ENCODE data around the gene METTL27. TPM values are rescaled to one million over a fixed set of nuclear protein-coding genes. Genes with fewer than 3 reads are reported as not detected.

Gene METTL27
- total and polyA plus RNA-seq, 9 of the 15 experiments (the other 6 are each of a cell fraction or from before 2014, with no cell fraction given), result 0.08 to 0.82 (median 0.33) TPM; not detected in 4

DNA sequence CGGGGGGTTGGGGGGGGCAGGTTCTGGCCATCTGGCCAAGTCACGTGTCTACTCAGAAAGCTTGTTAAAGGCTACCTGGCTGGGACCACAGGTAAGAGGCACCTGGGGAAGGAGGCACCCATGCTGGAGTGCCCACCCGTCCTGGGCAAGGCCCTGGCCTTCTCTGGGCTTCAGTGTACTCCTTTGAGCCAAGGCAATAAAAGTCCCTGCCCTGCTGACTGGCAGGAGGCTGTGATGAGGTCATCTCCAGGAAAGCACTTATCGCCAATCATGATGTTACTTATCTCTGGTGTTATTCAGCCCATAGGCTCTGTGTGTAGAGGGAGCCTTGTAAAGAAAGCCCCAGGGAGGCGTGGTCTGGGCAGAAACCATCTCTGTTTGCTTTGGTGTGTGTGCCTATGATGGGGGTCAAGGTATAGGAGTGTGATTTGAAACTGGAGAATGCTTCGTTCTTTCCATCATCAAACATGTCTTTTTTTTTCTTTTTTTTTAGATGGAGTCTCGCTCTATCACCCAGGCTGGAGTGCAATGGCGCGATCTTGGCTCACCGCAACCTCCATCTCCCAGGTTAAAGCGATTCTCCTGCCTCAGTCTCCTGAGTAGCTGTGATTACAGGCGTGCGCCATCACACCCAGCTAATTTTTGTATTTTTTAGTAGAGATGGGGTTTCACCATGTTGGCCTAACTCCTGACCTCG lies 14.1 kb downstream of the METTL27 start (continued):
- TF ChIP-seq, protein P1, sequence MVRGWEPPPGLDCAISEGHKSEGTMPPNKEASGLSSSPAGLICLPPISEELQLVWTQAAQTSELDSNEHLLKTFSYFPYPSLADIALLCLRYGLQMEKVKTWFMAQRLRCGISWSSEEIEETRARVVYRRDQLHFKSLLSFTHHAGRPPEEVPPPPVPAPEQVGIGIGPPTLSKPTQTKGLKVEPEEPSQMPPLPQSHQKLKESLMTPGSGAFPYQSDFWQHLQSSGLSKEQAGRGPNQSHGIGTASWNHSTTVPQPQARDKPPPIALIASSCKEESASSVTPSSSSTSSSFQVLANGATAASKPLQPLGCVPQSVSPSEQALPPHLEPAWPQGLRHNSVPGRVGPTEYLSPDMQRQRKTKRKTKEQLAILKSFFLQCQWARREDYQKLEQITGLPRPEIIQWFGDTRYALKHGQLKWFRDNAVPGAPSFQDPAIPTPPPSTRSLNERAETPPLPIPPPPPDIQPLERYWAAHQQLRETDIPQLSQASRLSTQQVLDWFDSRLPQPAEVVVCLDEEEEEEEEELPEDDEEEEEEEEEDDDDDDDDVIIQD (CRISPR knock-in tag; IDR thresholded peaks at IDR 0.05), result no peak
- no peak for TF ChIP-seq LARP7 (IDR thresholded peaks at IDR 0.05)
- no peak for TF ChIP-seq SIRT6 (IDR thresholded peaks at IDR 0.05; ENCODE audit: low read depth, low read length)
- TF ChIP-seq, protein P2, sequence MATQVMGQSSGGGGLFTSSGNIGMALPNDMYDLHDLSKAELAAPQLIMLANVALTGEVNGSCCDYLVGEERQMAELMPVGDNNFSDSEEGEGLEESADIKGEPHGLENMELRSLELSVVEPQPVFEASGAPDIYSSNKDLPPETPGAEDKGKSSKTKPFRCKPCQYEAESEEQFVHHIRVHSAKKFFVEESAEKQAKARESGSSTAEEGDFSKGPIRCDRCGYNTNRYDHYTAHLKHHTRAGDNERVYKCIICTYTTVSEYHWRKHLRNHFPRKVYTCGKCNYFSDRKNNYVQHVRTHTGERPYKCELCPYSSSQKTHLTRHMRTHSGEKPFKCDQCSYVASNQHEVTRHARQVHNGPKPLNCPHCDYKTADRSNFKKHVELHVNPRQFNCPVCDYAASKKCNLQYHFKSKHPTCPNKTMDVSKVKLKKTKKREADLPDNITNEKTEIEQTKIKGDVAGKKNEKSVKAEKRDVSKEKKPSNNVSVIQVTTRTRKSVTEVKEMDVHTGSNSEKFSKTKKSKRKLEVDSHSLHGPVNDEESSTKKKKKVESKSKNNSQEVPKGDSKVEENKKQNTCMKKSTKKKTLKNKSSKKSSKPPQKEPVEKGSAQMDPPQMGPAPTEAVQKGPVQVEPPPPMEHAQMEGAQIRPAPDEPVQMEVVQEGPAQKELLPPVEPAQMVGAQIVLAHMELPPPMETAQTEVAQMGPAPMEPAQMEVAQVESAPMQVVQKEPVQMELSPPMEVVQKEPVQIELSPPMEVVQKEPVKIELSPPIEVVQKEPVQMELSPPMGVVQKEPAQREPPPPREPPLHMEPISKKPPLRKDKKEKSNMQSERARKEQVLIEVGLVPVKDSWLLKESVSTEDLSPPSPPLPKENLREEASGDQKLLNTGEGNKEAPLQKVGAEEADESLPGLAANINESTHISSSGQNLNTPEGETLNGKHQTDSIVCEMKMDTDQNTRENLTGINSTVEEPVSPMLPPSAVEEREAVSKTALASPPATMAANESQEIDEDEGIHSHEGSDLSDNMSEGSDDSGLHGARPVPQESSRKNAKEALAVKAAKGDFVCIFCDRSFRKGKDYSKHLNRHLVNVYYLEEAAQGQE (IDR thresholded peaks at IDR 0.05; ENCODE audit: borderline replicate concordance), result no peak
- TF ChIP-seq, protein P2 (CRISPR knock-in tag; IDR thresholded peaks at IDR 0.05; ENCODE audit: low read depth), result no peak
- TF ChIP-seq ASH1L (IDR thresholded peaks at IDR 0.05; ENCODE audit: borderline replicate concordance, low read depth, partially characterized antibody), result no peak
- no peak for TF ChIP-seq CBX8 (IDR thresholded peaks at IDR 0.05; ENCODE audit: borderline replicate concordance, extremely low read depth, low read depth, low read length, poor library complexity, severe bottlenecking)
- no peak for TF ChIP-seq ETV6 (IDR thresholded peaks at IDR 0.05; ENCODE audit: borderline replicate concordance in 1 of 2, low read depth in 2 of 2, low read length in 1 of 2)
- TF ChIP-seq ETV6 (CRISPR knock-in tag; IDR thresholded peaks at IDR 0.05; ENCODE audit: borderline replicate concordance), result no peak
- TF ChIP-seq, protein P3, sequence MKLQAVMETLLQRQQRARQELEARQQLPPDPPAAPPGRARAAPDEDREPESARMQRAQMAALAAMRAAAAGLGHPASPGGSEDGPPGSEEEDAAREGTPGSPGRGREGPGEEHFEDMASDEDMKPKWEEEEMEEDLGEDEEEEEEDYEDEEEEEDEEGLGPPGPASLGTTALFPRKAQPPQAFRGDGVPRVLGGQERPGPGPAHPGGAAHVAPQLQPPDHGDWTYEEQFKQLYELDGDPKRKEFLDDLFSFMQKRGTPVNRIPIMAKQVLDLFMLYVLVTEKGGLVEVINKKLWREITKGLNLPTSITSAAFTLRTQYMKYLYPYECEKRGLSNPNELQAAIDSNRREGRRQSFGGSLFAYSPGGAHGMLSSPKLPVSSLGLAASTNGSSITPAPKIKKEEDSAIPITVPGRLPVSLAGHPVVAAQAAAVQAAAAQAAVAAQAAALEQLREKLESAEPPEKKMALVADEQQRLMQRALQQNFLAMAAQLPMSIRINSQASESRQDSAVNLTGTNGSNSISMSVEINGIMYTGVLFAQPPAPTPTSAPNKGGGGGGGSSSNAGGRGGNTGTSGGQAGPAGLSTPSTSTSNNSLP (IDR thresholded peaks at IDR 0.05; ENCODE audit: borderline replicate concordance, low read depth, low read length), result no peak
- TF ChIP-seq FUS (optimal IDR thresholded peaks at IDR 0.05; ENCODE audit: low read depth, low read length), result no peak
- TF ChIP-seq ETV1 (tag; conservative IDR thresholded peaks at IDR 0.05; ENCODE audit: low read depth), result no peak
- TF ChIP-seq JUN (IDR thresholded peaks at IDR 0.05; ENCODE audit: borderline replicate concordance, low read depth, low read length), result peak; percentile 96
- TF ChIP-seq JUN (CRISPR knock-in tag; IDR thresholded peaks at IDR 0.05; ENCODE audit: borderline replicate concordance), result no peak
- no peak for TF ChIP-seq BRF1 (IDR thresholded peaks at IDR 0.05; ENCODE audit: borderline replicate concordance, extremely low read depth, insufficient read length)
- no peak for TF ChIP-seq TEAD1 (CRISPR knock-in tag; IDR thresholded peaks at IDR 0.05)
